Right renal pelvis (tissue), 4 donors: ENCODE data around the gene TNNI2. TPM values are rescaled to one million over a fixed set of nuclear protein-coding genes. Genes with fewer than 3 reads are reported as not detected.
"Not testable (repeated sequence)": the region's sequence is repeated elsewhere in the genome, so short reads cannot be mapped to it uniquely, and the experiment has no call there.

ENCODE experiments used
- DNase-seq, 4 donors: peaks; one replicate each; pipeline ENCODE4 v3.0.0-alpha.2; 2013; ENCODE audit warnings: low read depth in 4 of 4, low spot score in 3 of 4, missing footprints in 1 of 4
- polyA plus RNA-seq, 4 donors: library from polyadenylated mRNA; unstranded; fragments of 120-200 nt; gene quantifications; one replicate each; pipeline ENCODE4 v1.2.1, GENCODE V29; 2013; ENCODE audit not compliant: insufficient read length in 4 of 4

The TNNI2 gene
- polyA plus RNA-seq, 4 donors: 0.30 to 0.77 (median 0.49) TPM

DNA sequence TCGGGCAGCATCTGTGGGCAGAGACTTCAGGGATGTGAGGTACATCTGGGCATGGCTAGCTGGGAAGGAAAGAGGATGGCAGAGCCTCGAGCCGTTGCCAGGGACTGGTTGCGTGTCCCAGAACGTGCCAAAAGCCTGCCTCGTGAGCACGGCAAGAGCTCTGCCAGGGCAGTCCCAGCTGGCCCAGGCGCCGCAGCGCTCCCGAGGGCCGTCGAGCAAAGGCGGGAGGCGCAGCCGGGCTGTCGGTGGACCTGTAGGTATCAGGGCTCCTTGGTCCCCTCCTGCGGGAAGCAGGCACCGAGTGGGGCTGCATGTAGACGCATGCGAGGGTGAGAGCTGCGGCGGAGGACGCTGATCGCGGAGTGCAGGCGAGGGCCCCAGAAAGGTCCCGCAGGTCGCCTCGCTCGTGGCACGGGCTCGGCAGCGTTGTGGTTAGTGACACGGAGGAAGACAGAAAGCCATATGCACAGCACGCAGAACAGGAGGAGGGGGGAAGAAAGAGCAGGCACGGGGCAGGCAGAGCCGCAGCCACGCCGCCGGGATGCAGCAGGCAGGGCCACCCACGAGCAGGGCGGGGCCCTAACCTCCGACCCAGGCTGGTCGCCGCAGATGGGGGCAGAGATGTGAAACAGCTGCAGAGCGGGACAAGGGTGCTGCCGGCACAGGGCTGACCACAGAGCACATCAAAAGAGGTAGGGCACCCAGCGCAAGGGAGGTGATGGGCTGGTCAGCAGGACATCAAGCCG lies 32.1 kb downstream of the TNNI2 start:
- DNase-seq: no peak

GRCh38 chr11:1871531-1871930 lies 32.8 kb downstream of the TNNI2 start:
- no peak for DNase-seq

GRCh38 chr11:1872267-1872985 lies 33.6 kb downstream of the TNNI2 start:
- DNase-seq: no peak

DNA sequence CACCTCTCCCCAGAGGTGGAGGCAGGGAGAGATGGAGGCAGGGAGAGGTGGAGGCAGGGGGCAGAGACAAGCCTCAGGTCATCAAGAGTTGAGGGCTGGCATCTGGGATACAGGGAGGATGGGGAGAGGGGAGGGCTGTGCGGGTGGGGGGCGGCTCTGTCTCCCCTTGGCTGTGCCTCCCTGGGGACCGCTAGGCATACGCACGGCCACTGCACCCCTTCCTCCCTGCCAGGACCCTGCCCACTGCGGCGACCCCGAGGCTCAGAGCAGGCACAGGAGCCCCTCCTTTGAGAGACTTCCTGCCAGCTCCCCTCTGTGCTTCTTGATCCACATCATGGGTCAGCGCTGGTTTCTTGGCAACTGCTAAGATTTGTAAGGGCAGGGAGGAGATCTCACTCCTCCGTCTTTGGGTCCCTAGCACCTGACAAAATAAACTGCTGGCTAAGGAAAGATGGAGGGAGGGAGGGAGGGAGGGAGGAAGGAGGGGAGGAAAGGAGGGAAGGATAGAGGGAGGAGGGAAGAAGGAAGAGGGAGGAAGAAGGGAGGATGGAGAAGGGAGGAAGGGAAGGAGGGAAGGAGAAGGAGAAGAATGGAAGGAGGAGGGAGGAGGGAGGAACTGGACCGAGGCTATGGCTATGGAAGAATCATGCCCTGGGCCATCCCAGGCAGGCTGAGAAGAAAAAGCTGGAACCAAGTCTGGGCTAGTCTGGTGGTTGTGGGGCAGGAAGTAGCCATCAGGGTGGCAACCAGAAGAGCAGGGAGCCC lies 34.4 kb downstream of the TNNI2 start:
- DNase-seq: peak; percentile 48 to 83 (median 74)

GRCh38 chr11:1873813-1874150 lies 35.0 kb downstream of the TNNI2 start:
- not testable (repeated sequence) for DNase-seq

GRCh38 chr11:1874441-1875092 lies 35.8 kb downstream of the TNNI2 start:
- not testable (repeated sequence) for DNase-seq

DNA sequence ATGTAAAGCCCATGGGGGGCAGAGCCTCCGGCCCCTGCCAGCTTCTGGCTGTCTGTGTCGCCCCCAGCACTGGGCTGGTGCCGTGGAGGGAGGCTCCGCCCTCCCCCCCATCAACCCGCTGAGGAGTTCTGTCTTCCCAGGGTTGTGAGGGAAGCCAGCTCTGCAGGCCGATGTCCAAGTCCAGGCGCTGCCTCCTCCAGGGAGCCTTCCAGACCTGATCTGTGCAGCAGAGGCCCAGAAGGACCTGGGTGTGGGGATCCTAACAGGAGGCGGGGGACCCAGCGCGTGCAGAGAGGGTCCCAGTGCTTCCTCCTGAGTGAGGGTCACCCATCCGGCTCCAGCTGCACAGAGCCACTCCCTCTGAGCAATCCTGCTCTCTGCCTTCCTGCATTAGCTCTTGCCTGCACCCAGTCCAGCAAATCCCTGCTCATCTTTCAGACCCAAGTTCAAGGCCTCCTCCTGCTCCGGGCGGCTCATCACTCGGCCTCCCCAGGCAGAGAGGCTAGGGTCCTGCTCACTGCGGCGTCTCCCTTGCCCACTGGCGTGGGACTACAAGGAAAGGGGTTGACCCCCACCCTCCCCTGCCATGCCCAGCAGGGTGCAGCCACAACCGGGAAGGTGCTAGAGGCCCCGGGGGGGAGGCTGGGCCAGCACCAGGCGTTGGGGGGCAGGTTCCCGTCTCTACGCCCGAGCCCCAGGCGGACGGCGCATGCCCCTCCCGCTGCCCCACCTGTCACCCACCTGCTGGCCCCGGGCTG lies 36.5 kb downstream of the TNNI2 start:
- DNase-seq: no peak

- not testable (repeated sequence) for DNase-seq
These were observed 37.1 kb downstream of the TNNI2 start for GRCh38 chr11:1875851-1876301.

DNA sequence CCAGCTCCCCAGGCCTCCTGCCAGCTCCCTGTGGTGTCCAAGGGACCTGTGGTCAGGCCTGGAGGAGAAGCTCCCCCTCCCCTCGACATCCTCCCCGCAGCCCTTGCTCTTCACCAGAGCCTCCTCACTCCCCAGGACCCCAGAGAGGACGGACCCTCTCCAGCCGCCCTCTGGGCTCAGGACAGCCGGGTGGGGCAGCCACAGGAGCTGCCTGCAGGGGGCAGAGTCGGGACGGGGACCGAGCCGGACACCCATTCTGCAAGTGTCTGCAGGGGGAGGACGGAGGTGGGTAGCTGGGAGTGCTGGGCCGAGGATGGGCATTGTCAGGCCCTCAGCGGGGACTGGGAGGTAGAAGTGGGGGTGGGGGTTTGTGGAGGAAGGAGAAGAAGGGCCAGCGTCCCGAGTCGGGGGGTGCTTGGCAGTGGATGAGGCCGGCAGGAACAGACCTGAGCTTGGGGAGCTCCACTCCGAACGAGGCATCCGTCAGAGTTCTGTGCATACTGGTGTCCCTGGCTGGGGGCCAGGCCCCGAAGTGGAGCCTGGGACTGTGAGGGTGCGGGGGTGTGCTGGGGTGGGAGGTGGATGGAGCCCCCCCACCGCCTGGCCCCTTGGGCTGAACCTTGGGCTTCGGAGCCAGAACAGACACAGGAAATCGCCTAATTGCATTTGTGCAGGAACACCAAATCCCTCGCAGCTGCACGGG lies 37.7 kb downstream of the TNNI2 start:
- DNase-seq: no peak

DNA sequence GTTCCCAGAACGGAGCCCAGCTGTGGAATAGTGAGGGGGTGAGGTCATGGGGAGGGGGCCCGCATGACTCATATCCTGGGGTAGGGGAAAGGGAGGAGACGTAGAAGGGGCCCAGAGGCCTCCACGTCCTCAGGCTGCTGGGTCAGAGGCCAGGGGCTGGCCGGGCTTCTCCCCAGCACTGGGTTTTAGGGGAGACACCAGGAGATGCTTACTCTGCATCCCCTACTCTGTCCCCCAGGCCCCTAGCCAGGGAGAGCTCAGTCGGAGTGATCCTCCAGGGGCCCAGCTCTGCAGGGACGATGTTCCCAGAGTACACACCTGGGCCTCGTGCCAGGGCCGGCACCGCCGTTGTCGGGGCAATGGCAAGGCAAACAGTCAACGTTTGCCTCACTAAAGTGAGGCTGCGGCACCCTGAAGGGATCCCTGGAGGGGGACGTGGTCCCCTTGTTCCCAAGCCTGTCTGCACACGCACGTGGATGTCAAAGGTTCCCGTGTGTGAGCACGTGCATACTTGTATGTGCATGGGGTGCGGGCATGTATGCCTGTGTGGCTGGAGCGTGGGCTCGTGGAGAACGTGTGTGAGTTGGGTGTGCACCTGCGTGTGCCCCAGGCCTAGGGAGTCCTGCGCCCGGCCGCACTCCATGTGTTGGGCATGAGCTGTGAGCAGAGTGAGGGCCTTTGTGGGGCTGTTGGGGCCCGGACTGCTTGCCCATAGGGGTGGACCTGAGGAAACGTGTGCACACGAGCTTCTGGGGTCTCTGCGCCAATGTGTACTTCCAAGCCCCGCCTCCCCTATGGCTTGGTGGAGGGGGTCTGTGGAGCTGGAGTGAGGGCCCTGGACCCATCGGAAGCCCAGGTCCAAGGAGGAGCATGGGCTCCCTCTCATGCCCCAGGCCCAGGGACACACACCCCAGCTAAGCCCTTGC lies 38.7 kb downstream of the TNNI2 start:
- DNase-seq: no peak

GRCh38 chr11:1878137-1879031 lies 39.6 kb downstream of the TNNI2 start:
- no peak for DNase-seq

DNA sequence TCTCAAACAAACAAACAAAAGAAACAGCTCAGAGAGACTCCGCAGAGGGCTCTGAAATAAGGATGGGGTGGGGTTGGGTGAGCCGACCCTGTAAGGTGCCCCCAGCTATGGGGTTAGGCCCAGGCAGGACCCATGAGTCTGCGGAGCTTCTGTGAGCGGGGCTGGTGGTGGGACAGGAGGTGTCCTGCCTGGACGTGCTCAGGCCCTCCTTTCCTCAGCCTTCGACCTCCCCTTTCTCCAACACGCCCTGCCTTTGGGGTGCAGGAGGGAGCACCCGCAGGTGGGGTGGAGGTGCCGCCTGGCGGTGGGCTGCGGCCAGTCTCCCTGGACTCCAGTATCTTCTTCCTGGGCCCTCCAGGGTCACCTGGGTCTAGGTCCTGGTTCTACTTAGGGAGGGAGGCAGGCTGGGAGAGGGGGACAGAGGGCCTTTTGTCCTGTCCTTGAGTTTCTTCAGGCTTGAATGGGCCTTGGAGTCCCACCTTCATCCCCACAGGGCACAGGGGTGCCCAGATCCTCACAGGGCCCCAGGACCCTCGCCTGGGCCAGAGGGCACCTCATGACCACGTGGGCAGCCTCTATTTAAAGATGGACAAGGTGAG lies 40.7 kb downstream of the TNNI2 start:
- DNase-seq: no peak

GRCh38 chr11:1879941-1880720 lies 41.4 kb downstream of the TNNI2 start:
- DNase-seq: no peak

DNA sequence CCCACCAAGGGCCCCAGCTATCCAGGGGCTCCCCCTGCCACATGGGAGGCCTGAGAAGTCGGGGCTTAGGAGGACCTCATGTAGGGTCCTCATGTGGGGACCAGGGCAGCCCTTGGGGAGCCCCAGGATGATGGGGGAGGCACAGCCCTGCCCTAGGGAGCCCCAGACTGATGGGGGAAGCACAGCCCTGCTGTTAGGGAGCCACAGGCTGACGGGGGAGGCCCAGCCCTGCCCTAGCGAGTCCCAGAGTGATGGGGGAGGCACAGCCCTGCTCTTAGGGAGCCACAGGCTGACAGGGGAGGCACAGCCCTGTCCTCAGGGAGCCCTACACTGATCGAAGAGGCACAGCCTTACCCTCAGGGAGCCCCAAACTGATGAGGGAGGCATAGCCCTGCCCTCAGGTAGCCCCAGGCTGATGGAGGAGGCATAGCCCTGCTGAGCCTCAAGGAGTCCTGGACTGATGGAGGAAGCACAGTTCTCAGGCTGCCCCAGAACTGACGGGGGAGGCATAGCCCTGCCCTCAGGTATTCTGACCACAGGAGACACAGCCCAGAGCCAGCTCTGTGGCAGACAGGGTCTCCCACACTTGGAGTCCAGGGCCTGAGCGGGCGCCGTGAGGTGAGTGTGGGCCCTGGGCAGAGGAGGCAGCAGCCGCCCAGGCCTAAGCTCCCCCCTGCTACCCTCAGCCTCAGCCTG lies 42.1 kb downstream of the TNNI2 start:
- DNase-seq: no peak

- DNase-seq: no peak
These were observed 42.9 kb downstream of the TNNI2 start for GRCh38 chr11:1881442-1882264.
